NCI-H748 (cell line): ENCODE results near the gene SLC10A7.

Source experiments
- DNase-seq: peaks from one replicate; lab custom pipeline; 2025; ENCODE audit not compliant: unreplicated experiment; lab: John Stamatoyannopoulos, UW

Gene SLC10A7

GRCh38 chr4:146263793-146264192 lies 257.9 kb downstream of the SLC10A7 start:
- no peak for DNase-seq

- no peak for DNase-seq
These were observed 260.7 kb downstream of the SLC10A7 start for GRCh38 chr4:146261041-146261440.

- DNase-seq, result no peak
These were observed 261.2 kb downstream of the SLC10A7 start for GRCh38 chr4:146260521-146260920.

GRCh38 chr4:146257511-146257910 lies 264.2 kb downstream of the SLC10A7 start:
- DNase-seq, result no peak

- peak; percentile 3 for DNase-seq
These were observed 265.4 kb downstream of the SLC10A7 start for GRCh38 chr4:146256328-146256727.

- no peak for DNase-seq
These were observed 265.9 kb downstream of the SLC10A7 start for GRCh38 chr4:146255874-146256273.

GRCh38 chr4:146255463-146255862 lies 266.3 kb downstream of the SLC10A7 start:
- DNase-seq, result no peak

GRCh38 chr4:146252969-146253611 lies 268.6 kb downstream of the SLC10A7 start:
- no peak for DNase-seq

GRCh38 chr4:146247356-146247755 lies 274.4 kb downstream of the SLC10A7 start:
- DNase-seq, result no peak

GRCh38 chr4:146246381-146246780 lies 275.4 kb downstream of the SLC10A7 start:
- DNase-seq, result no peak

- DNase-seq, result no peak
These were observed 275.9 kb downstream of the SLC10A7 start for GRCh38 chr4:146245850-146246249.

- no peak for DNase-seq
These were observed 276.5 kb downstream of the SLC10A7 start for GRCh38 chr4:146245246-146245645.

- DNase-seq, result no peak
These were observed 277.2 kb downstream of the SLC10A7 start for GRCh38 chr4:146244496-146244895.

- no peak for DNase-seq
These were observed 277.9 kb downstream of the SLC10A7 start for GRCh38 chr4:146243883-146244277.

- no peak for DNase-seq
These were observed 278.4 kb downstream of the SLC10A7 start for GRCh38 chr4:146243141-146243882.

- DNase-seq, result no peak
These were observed 283.6 kb downstream of the SLC10A7 start for GRCh38 chr4:146238107-146238506.

GRCh38 chr4:146237092-146237491 lies 284.6 kb downstream of the SLC10A7 start:
- no peak for DNase-seq

- DNase-seq, result no peak
These were observed 285.5 kb downstream of the SLC10A7 start for GRCh38 chr4:146236216-146236615.

GRCh38 chr4:146235654-146236177 lies 286.0 kb downstream of the SLC10A7 start:
- DNase-seq, result no peak

- no peak for DNase-seq
These were observed 289.5 kb downstream of the SLC10A7 start for GRCh38 chr4:146232131-146232722.

GRCh38 chr4:146229406-146229805 lies 292.3 kb downstream of the SLC10A7 start:
- DNase-seq, result no peak
